ENCODE measurements around the gene PTPRM. TPM values are rescaled to one million over a fixed set of nuclear protein-coding genes. Genes with fewer than 3 reads are reported as not detected.
A peak's percentile ranks its signal among the peaks of the same experiment; 100 is the strongest.

PTPRM gene
- total RNA-seq, 1 donor from 2014 or later, result 104 TPM

DNA sequence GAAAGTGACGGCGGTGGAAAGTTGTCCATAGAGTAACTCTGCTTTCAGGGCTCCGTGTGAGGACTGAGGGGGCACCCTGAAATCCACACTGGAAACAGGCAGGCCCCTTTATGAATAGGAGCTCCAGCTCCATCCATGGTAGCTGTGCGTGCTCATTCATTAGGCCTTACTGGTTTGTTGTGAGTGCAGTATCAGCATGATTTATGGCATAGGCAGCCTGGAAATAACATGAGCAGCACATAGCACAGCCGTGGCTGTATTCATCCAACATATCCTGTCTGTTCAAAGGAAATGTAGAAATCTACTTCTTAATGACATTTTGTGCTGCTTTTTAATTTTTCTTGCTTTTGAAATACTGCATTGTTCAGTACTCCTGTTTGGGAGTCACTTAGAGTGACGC, 627.3 kb downstream of the PTPRM start:
- no peak for DNase-seq

DNA sequence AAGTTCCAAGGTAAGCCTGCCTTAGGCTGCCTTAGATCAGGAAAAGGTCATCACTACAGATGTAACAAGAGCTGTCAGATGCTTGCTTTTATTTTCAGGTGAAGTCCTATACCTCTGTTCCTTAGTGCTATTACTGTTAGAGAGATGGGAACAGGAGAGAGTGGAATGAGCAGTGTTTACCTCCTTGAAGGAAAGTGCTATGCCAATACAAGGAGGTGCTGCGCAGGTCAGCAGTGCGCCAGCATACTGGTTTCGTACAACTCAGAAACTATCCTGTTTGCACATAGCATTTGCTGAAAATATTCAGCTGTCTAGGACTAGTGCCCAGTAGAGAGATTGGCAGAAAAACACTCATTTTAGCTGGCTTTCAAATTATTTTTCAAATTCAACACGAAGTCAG, 629.1 kb downstream of the PTPRM start:
- no peak for DNase-seq

DNA sequence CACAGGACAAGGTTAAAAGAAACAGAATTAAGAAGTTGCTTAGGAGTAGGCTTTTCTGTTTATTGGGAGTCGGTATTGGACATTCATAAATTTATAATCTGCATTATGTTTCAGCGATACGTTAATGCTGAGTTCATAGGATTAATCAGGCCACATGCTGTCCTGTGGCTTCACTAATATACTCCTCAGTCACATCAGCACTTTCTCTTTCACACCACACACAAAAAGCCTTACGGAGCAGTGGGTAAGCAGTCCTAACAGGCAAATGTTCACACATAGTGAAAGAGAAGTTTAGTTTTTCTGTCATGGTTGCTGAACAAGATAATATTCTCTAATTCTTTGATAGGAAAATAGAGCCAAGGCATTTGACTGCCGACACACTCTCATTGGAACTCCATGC, 630.4 kb downstream of the PTPRM start:
- DNase-seq, result no peak

DNA sequence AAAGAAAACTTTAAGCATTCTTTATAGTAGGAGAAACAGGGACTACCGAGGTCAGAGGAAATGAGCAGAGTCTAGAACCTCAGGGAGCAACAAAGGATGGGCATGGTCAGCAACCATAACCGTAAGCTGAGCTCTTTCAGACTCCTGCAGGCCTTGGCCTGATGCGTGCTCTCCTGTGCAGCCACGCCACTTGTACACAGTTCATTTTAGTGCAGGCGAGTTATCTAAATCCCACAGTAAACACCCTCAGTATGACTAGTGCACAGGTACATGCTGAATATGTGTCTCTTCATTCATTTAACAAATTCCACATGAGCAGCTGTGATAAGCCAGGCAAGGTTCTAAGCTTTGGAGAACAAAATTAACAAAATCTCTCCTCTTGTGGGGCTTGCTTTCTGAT, 640.9 kb downstream of the PTPRM start:
- no peak for DNase-seq

DNA sequence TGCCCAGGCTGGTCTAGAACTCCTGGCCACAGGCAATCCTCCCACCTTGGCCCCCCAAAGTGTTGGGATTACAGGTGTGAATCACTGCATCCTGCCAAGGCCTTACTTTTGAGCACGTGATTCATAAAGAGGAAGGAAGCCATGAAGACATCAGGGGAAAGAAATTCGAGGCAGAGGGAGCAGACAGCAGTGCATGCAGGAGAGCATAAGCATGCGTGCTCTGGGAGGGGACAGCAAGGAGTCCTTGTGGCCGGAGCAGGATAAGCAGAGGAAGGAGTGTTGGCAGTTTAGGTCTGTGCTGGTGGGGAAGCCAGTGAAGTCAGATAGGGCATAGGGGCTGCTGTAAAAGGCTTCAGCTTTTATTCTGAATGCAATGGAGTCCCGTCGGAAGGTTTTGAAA, 641.6 kb downstream of the PTPRM start:
- peak; percentile 29 for DNase-seq

DNA sequence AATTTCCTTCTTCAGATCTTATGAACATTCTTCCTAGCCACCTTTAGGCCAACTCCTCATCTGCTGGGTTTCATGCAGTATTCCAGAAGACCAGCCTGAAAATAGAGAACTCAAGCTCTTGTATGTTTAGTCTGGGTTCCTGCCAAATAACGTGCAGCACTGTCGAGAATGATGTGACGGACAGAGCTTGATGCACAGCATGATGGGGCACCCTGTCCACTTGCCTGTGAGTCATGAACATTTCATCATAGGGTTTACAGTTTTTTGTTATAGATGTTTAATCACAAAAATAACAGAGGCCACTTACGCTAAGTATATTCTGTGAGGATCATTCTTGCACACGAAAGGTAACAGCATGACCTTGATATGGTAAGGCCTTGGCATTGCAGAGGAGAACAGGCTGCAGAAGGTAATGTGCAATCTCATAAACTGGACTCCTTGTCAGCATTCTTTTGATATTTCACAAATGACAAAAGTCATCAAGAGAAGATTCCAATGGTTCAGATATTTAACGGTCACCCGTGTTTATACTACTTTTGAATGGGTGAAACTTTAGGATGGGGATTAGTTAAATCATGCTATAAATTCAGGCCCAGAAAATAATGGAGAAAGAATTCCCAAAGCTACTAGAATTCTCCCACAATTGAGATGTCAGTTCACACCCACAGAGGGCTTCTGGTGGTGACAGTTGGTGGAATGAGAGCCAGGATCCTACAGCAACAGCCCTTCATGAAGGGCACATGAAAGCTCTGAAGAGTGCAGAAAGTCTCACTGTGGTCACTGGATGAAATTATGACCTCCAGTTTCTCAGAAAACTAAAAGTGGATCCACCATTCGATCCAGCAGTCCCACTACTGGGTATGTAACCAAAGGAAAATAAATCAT, 646.0 kb downstream of the PTPRM start:
- no peak for DNase-seq

DNA sequence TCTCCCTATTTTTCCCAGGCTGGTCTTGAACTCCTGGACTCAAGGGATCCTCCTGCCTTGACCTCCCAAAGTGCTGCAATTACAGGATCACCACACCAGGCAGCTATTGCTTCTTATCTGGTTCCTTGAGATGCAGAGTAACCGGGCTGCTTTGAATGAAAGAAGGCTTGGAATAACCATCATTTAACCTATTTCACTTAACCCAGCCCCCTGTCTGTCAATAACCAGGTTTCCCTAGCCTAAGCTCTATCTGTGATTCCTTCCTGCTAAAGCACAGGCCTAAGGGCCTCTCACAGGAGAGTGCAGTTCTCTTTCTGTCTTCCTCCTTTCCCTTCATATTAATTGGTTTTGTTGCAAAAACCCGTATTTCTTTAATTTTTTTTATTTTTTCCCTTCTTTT, 648.6 kb downstream of the PTPRM start:
- DNase-seq, result no peak

DNA sequence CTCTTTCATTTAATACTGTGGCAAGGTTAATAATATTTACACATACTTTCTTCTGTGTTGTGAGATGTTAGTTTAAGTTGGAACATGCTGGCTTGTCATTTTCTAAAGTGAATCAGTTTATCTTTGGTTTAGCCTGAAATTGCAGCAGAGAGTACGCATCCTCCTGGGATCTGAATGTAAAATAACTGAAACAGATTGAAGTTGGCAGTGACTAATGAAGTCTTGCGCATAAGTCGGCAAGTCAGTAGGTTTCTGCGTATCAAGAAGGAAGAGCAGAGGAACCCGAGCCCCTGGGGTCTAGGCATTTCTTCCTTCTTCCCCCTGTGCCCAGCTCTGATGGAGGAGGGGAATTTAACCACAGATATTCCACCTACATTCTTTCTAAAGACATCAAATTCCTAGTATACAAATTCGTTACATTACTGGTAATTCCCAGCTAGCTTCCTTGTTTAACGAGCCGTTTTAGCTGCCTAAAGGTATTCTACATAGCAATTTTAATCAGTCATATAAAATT, 650.0 kb downstream of the PTPRM start:
- no peak for DNase-seq

DNA sequence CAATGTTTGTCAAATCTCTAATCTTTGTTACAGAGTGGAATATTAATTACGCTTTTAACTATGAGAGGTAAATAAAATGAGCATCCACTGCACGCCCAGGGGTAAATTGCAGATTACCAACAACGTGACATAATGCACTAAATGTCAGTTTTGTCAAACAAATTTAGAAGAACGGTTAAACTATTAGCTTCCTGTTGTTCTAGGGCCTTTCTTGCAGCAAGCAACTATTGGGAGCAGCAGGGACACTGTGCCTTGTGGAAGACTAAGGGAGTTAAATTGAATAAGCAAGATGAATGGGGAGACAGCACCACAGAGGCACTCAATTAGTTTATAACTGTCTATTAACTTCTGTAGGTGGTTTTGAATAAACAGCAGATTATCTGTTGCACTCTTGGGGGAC, 651.1 kb downstream of the PTPRM start:
- no peak for DNase-seq

DNA sequence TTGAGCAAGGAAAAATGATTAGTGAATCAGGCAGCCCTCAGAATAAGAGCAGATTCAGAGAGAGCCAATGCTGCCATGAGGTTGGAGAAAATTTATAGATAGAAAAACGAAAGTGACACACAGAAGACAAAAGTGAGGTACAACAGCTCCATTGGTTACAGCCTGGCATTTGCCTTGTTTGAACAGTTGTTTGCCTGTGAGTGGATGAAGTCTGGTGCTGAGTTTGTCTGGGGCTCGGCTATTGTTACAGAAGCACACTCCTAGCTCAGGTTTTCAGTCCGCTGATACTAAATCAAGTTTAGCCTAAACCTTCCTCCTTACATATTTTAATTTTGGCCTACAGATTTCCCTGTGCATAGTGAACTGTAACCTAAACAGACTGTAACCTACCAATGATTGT, 654.3 kb downstream of the PTPRM start:
- DNase-seq, result no peak

DNA sequence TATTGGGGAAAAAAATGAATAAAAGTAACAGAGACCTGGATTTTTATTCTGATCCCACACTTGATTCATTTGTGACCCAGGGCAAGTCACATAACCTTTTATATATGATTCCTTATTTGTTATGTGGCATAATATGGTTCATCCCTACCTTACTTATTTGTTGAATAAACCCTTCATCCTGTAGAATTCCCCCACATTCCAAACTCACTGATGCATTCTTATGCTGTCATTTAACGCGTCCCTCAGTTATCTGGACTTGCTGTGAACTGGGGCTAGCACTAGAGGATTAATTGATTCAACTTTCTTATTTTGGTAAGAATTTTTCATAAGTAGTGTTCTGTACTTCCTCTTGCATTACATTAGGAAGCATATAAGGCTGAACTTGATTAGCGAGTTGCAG, 657.5 kb downstream of the PTPRM start:
- DNase-seq, result no peak

DNA sequence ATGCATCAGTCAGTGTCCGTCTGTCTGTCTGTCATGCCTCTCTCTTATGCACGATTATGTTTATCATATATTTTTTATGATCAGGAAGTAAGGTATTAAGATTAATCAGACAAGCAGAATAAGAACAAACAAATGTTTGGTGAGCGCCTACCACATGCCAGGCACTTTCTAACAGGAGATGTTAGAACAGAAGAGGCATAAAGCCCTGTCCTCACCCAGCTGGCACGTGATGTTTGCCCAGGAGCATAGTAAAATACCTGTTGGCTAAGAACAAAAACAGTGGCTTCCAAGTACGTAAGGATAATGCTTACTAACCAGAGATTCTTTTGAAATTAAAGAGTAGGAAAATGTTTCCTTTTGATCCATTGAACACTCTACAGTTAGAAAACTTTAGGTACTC, 661.9 kb downstream of the PTPRM start:
- DNase-seq, result no peak

DNA sequence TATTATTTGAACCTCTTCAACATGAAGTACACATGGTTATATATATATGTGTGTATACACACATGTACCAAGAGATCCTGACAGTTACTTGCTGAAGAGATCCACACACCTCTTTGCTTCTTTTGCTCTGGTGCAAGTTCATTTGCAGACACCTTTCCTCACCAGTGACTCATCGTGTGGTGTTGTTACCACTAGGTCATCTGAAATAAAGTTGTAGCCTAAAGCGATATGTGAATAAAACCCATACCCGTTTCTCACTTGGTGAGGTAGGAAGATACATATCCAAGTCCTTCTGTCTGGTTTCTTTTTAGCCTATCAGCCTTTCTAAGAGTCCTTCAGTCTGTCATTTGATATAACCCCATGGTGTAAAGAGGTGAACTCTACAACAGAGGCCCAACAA, 662.7 kb downstream of the PTPRM start:
- no peak for DNase-seq

DNA sequence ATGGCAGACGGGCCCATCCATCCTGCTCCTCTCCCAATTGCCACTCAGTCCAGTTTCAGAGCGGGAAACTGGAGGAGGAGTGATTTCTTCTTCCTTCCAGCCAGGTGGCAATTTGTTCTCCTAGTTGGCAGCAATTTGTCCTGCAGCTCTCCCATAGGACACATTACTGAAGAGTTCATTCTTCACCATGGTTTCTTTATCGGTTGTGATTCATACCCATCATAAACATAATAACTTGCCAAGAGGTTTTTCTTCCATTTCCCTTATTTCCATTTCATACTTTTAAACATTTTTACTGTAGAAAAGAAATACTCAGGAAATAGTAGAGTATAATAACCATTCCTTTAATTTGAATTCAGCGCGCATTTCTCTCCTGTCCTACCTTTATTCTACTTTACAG, 664.2 kb downstream of the PTPRM start:
- no peak for DNase-seq

DNA sequence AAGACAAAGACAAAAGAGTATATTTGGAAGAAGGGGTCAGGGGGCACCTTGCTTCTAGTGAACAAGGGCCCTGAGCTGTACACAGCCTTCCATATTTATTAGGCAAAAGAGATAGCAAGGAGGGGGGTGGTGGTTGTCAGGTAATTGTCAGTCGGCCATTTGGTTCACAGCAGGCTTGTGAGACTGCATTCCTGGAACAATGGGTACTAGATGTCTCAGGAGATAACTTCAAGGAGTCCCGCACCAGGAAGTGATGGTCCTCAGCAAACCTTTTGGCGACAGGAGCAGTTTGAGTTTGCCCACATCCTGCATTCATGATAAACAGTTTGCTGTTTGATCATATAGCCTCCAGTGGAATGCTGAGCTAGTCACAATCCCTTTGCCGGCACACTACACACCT, 665.7 kb downstream of the PTPRM start:
- no peak for DNase-seq

DNA sequence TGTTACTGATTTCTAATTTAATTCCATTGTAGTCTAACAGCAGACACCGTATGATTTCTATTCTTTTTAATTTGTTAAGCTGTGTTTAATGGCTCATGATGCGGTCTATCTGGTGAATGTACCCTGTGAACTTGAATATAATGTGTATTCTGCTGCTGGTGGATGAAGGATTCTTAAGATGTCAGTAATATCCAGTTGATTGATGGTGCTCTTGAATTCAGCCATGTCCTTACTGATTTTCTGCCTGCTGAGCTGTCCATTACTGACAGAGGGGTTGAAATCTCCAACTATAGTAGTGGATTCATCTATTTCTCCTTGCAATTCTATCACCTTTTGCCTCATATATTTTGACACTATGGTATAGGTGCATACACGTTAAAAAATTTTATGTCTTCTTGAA, 668.8 kb downstream of the PTPRM start:
- DNase-seq, result no peak

DNA sequence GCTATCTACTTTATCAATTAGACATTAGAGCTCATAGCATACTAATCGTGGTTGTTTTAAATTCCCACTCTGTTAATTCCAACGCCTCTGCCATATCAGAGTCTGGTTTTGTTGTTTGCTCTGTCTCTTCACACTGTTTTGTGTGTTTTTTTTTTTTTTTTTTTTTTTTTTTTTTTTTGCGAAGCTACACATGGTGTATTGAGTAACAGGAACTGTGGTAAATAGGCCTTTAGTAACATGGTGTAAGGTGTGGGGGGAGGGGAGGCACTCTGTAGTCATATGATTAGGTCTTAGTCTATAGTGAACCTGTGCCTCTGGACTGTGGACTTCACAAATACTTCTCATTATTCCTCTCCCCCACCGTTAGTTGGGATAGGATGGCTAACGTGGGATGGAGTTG, 671.4 kb downstream of the PTPRM start:
- no peak for DNase-seq

DNA sequence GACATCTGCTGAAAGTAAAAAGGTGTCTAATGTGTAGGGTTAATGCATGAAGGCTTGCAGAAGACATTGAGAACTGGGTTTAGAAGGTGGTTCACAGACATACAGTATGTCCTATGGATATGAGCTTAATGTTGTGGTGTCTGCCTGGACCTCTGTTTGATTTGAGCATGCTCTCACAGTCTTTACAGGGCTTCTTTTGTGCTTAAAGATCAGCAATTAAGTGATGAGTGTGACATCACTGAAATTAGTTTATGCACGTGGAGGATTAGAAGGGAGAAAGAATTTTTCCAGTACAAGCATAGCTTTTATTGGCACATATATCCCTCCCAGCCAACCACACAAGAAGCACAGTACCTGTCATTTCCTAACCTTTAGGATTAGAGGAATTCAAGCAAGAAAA, 674.6 kb downstream of the PTPRM start:
- no peak for DNase-seq

DNA sequence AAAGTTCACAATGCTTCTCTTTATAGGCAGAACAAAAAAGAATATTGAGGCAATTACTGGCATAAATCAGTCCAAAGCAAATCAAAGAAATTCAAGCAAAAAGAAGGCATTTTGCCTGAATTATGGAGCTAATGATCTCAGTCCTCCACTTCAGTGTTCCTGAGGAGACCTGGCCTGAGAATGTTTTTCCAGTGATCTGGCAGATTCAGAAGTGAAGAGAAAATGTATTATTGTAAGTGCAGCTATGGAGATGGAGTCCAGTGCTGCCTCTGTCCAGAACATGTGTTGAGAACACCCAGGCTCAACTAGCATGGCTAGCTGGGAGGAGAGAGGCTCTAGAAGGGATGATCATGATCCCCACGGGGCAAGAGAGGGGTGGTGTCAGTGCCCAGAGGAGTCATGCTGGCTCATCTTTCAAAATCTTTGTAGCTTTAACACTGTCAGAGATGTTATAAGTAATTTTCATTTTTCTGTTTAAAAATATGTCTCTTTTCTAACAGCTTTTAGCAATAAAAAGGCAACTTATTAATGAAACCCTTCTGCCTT, 675.1 kb downstream of the PTPRM start:
- no peak for DNase-seq

DNA sequence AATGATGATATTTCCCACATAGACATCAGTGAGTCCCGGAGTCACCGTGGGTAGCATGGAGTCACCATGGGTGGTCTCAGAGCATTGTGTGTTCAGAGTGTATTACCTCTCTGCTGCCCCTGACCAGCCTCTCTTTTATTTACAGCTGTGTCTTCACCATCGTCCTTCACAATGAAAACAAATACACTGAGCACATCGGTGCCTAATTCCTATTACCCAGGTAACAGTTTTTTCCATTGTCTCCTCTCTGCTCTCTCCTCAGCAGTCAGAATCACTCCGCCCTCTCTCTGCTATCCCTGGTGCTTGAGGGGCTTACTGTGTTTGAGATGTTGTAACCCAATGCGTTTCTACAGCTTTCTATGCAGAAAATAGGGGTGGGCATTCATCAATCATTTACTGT, 680.6 kb downstream of the PTPRM start:
- DNase-seq, result no peak

DNA sequence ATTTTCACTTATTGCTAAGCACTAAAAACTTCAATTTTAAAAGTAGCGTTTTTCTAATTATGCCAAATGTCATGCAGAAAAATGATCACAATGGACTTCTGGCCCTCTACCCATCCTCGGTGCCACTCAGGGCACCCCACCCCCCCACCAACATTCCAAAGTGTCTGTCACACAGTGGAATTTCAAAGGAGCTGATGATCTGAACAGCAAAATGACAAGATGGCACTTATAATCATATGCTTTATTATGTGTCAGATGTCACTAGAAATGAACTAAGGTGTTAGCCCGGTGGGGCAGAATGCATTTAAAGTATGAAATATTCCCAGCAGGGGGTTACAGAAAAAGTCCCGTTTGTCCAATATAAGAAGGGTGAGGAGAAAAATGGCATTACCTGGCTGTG, 681.5 kb downstream of the PTPRM start:
- DNase-seq, result no peak

DNA sequence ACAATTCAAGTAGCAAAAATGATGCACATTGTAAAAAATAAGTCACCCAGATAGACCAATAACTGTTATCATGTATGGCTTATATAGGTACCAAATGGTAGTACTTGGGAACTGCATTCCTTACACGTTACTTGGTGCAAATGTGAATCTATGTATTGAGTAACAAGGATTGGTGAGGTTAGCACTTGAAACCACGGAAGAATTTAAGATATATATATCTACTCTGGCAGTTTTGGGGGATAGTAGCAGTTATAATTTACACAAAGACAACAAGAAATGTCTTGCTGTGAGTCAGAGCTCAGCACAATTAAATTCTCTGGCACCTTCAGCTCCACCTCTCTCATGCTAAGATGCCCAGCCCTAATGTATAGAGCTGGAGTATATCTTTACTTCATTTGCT, 682.7 kb downstream of the PTPRM start:
- no peak for DNase-seq

DNA sequence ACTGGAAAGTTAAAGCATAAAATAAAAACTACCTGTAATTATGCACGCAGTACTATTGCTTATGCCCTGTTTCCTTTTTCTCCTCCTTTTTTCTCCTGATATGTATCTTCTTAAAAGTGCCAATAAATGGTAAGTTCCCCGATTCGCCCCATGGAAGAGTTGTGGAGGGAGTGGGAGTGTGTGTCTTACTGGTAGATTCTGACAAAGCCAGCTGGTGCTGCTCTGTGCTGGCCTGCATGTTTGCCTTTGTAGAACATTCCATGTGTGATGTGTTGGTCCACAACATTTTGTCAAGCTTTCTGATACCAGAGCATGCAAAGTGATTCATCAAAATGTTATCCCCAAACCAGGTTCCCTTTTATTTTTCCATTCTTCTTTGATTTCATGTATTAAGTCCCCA, 685.3 kb downstream of the PTPRM start:
- DNase-seq, result no peak

DNA sequence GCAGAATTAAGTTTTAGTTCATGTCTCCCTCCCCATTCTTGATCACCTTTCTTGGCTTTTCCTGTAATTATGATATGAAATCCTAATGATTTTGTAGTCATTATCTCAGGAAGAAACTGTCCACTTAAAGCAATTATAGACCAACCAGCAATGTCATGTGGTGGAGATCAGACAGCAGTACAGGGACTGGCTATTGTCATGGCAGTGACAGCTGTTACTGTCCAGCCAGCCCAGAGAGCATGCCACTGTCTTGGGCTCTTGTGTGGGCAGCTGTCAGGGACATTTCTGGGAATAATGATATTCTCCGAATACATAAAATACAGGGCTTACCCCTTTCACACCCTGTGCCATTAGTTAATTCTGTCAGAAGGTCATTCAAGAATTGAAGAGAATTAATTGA, 686.8 kb downstream of the PTPRM start:
- DNase-seq, result no peak

DNA sequence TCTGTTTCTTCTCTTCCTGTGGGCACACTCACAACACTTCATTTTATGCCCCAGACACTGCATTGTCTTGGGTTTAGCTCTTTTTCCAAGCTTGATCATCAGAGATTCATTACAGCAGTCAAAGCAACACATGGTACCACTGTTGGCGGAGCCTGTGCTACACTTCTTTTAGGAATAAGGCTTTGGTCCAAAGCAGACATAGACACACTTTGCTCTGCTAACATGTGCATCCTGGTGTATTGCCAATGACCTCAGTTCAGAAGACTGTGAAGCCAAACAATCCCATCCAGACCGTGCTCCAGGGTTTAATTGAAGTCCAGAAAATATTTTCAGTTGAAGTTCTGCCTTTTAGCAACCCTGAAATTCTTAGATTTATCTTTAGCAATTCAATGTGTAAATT, 687.5 kb downstream of the PTPRM start:
- DNase-seq, result no peak
